Breast epithelium (tissue), 4 donors: ENCODE measurements around the gene RREB1. TPM values are rescaled to one million over a fixed set of nuclear protein-coding genes. Genes with fewer than 3 reads are reported as not detected.

Experiments
- DNase-seq, 2 donors: peaks; one replicate each; pipeline ENCODE4 v3.0.0-alpha.2; 2019; ENCODE audit warnings: low spot score in 2 of 2
- H3K27ac ChIP-seq, 2 donors: fragments of 200-600 bp; sonication (generic) in 1 of 2; one replicate each; pipeline ENCODE4 v1.5.1; 2016 to 2019; ENCODE audit warnings: mild to moderate bottlenecking in 1 of 2
- H3K27me3 ChIP-seq, 2 donors: fragments of 200-600 bp; sonication (generic) in 1 of 2; one replicate each; pipeline versions ENCODE4 v1.5.1 to v1.6.0; 2017 to 2019; ENCODE audit warnings: control low read depth in 1 of 2, mild to moderate bottlenecking in 1 of 2
- H3K36me3 ChIP-seq: fragments of 200-600 bp; one replicate; pipeline ENCODE4 v1.5.1; 2019
- H3K4me1 ChIP-seq, 2 donors: fragments of 200-600 bp; sonication (generic); one replicate each; pipeline ENCODE4 v1.5.1; 2016 to 2019; ENCODE audit warnings: control low read depth in 1 of 2
- H3K4me3 ChIP-seq, 3 donors: fragments of 200-600 bp; sonication (generic); 1 replicate in 2 of 3; 2 replicates in 1 of 3; pipeline ENCODE4 v1.5.1; 2016 to 2019; ENCODE audit warnings: mild to moderate bottlenecking in 3 of 3, moderate library complexity in 2 of 3
- H3K9me3 ChIP-seq, 2 donors: fragments of 200-600 bp; sonication (generic) in 1 of 2; one replicate each; pipeline ENCODE4 v1.5.1; 2016 to 2019; ENCODE audit warnings: control low read depth in 1 of 2
- POLR2A ChIP-seq: fragments of 450-650 bp; IDR thresholded peaks from one replicate; pipeline ENCODE4 v1.6.1; 2016; ENCODE audit warnings: antibody characterized with exemption, mild to moderate bottlenecking, moderate library complexity
- POLR2AphosphoS5 ChIP-seq, 3 donors: sonication (generic); formaldehyde crosslinking; IDR thresholded peaks; one replicate each; pipeline ENCODE4 v1.6.1; 2017; ENCODE audit warnings: antibody characterized with exemption in 3 of 3
- intact Hi-C: fragments of 100-400 bp; cut with DNase I; formaldehyde crosslinking; loops from one replicate; pipeline ENCODE4 v1.15.1; 2023; ENCODE audit warnings: low total_unique reads
- total RNA-seq, 3 donors: library from RNA; depleted of rRNA; stranded (reverse); fragments of >200 nt; gene quantifications; one replicate each; pipeline ENCODE4 v1.1.0, GENCODE V29; 2016
- TF ChIP-seq, protein P1 (sequence below), 3 donors: fragments of 450-650 bp; IDR thresholded peaks; one replicate each; pipeline ENCODE4 v1.5.1; 2016 to 2017; ENCODE audit warnings: antibody characterized with exemption in 3 of 3, mild to moderate bottlenecking in 3 of 3, moderate library complexity in 3 of 3

The RREB1 gene
- total RNA-seq, 3 donors from 2014 or later = 36.0 to 39.8 (median 39.7) TPM

DNA sequence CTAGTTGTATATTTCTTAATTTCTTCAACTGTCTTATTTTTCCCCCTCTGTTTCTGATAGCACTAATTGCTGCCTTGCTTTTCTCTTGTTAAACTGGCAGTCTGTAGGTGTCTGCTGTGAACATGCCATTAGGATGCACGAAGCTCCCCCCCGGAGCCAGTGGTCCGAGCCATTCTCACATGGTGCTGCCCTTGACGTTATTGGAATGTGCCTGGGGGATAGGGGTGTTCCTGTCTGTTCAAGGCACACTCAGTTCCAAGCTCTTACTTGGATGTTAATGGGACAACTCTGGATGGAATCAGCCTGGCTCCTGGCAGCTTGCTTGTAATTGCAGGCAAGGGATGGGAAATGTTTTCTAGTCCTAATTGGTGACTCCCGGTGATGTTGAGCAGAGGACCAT lies 68.4 kb downstream of the RREB1 start:
- intact Hi-C loops = no loop called here
- H3K9me3 ChIP-seq = no peaks in the 10 kb centered on the region
- TF ChIP-seq POLR2AphosphoS5 (IDR thresholded peaks at IDR 0.05) (no peak), POLR2A (no peak)
- TF ChIP-seq, protein P1, sequence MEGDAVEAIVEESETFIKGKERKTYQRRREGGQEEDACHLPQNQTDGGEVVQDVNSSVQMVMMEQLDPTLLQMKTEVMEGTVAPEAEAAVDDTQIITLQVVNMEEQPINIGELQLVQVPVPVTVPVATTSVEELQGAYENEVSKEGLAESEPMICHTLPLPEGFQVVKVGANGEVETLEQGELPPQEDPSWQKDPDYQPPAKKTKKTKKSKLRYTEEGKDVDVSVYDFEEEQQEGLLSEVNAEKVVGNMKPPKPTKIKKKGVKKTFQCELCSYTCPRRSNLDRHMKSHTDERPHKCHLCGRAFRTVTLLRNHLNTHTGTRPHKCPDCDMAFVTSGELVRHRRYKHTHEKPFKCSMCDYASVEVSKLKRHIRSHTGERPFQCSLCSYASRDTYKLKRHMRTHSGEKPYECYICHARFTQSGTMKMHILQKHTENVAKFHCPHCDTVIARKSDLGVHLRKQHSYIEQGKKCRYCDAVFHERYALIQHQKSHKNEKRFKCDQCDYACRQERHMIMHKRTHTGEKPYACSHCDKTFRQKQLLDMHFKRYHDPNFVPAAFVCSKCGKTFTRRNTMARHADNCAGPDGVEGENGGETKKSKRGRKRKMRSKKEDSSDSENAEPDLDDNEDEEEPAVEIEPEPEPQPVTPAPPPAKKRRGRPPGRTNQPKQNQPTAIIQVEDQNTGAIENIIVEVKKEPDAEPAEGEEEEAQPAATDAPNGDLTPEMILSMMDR (IDR thresholded peaks at IDR 0.05) = no peak
- peak overlapping the region; percentile 13 to 59 for H3K27ac ChIP-seq
- no peaks in the 10 kb centered on the region for H3K27me3 ChIP-seq
- peak in 1 of 2 donors; percentile 66 for DNase-seq
- H3K4me3 ChIP-seq = no peak overlapping the region
- peaks cover 0 to 4% of the 10 kb centered on the region in 2 donors for H3K4me1 ChIP-seq
- peaks cover 2% of the 10 kb centered on the region for H3K36me3 ChIP-seq

DNA sequence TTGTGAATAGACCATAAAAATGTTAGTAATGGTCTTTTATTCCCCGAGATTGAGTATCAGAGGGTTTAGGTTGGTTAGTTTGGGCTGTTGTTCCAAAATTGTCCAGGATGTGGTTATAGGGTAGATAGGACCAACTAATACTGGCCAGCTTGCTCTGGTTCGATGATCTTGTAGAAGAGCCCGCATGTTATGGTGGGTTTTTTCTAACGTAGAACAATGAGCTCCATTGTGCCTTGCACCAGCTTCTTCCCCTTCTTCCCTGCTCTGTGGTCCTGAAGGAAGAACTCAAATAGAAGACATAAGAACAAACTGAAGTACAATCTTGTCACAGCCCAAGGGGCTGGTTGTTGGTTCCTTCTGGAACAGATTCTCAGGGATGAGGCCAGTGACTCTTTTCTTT lies 70.5 kb downstream of the RREB1 start:
- H3K4me1 ChIP-seq = peaks cover 0 to 4% of the 10 kb centered on the region in 2 donors
- peak overlapping the region; percentile 3 to 26 for H3K27ac ChIP-seq
- no peaks in the 10 kb centered on the region for H3K27me3 ChIP-seq
- H3K4me3 ChIP-seq = no peak overlapping the region
- DNase-seq = no peak
- intact Hi-C loops = no loop called here
- H3K9me3 ChIP-seq = no peaks in the 10 kb centered on the region
- peaks cover 10% of the 10 kb centered on the region for H3K36me3 ChIP-seq
- TF ChIP-seq, protein P1 (IDR thresholded peaks at IDR 0.05) = no peak
- TF ChIP-seq POLR2A (no peak), POLR2AphosphoS5 (IDR thresholded peaks at IDR 0.05) (no peak)

DNA sequence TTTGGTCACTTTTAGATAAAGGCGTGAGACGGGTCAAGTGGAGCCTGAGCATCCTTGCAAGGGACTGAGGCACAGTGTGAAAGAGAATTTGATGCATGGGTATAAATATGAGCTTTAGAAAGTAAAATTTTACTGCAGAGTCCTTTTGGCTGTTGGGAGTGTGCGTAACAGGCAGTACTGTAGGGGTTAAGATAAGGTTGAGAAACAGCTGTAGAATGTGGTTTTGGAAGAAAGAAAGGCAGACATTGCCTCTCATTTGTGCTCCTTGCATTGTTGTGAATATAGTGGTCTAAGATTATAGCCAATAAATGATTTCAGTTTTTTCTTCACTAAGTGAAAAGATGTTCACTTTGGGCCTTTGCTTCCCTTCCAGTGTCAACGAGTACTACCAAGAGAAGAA lies 73.0 kb downstream of the RREB1 start:
- no peak for DNase-seq
- Histone ChIP-seq H3K9me3 (no peaks in the 10 kb centered on the region), H3K27ac (no peak overlapping the region), H3K4me1 (peaks cover 0 to 4% of the 10 kb centered on the region in 2 donors), H3K4me3 (no peak overlapping the region), H3K27me3 (no peaks in the 10 kb centered on the region), H3K36me3 (peaks cover 10% of the 10 kb centered on the region)
- intact Hi-C loops = no loop called here
- TF ChIP-seq POLR2A (no peak), POLR2AphosphoS5 (IDR thresholded peaks at IDR 0.05) (no peak)
- TF ChIP-seq, protein P1 (IDR thresholded peaks at IDR 0.05) = no peak

DNA sequence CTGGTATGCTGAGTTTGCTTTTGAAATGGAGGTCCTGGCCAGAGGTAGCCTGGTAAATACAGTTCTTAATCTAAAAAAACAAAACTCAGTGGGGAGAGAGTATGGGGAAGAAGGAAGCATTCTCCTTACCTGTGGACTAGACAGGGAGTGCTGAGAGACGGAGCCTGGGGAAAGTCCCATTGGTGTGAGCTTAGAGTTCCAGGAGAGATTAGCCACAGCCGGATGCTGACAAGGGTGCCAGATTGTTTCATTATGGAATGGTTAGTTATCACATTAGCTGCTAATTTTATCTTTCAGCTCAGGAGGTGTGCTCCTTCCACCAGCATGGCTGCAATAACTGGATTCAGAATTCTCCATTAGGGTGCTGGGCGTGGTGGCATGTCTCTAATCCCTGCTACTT lies 75.9 kb downstream of the RREB1 start:
- Histone ChIP-seq H3K4me1 (no peaks in the 10 kb centered on the region), H3K4me3 (no peak overlapping the region), H3K36me3 (peaks cover 10% of the 10 kb centered on the region), H3K27me3 (no peaks in the 10 kb centered on the region), H3K9me3 (no peaks in the 10 kb centered on the region), H3K27ac (peak overlapping the region in 1 of 2 donors; percentile 54)
- TF ChIP-seq, protein P1 (IDR thresholded peaks at IDR 0.05) = no peak
- no peak for TF ChIP-seq POLR2A
- TF ChIP-seq POLR2AphosphoS5 (IDR thresholded peaks at IDR 0.05) = no peak
- no peak for DNase-seq
- intact Hi-C loops = no loop called here

GRCh38 chr6:7184502-7184901 lies 76.7 kb downstream of the RREB1 start:
- Histone ChIP-seq H3K27ac (no peak overlapping the region), H3K36me3 (peaks cover 10% of the 10 kb centered on the region), H3K4me3 (no peak overlapping the region), H3K27me3 (no peaks in the 10 kb centered on the region), H3K4me1 (no peaks in the 10 kb centered on the region), H3K9me3 (no peaks in the 10 kb centered on the region)
- no peak for DNase-seq
- intact Hi-C loops = no loop called here
- TF ChIP-seq, protein P1 (IDR thresholded peaks at IDR 0.05) = no peak
